Activated CD4-positive, alpha-beta T cell treated with anti-CD3 and anti-CD28 coated beads for 1 hour (primary cell): ENCODE results near the gene CORO7.

Source experiments
- DNase-seq: peaks from one replicate; pipeline ENCODE4 v3.0.0-alpha.2; 2020

Gene CORO7

GRCh38 chr16:4370570-4371356 is 45.6 kb downstream of the CORO7 start:
- DNase-seq: no peak

GRCh38 chr16:4370151-4370550 is 46.2 kb downstream of the CORO7 start:
- DNase-seq: no peak

- DNase-seq: no peak
These were observed 47.2 kb downstream of the CORO7 start for GRCh38 chr16:4369007-4369733.

- no peak for DNase-seq
These were observed 49.0 kb downstream of the CORO7 start for GRCh38 chr16:4367393-4367856.

- no peak for DNase-seq
These were observed 50.4 kb downstream of the CORO7 start for GRCh38 chr16:4366016-4366415.

- no peak for DNase-seq
These were observed 50.8 kb downstream of the CORO7 start for GRCh38 chr16:4365615-4366014.

- DNase-seq: no peak
These were observed 51.4 kb downstream of the CORO7 start for GRCh38 chr16:4365014-4365406.

- DNase-seq: no peak
These were observed 52.0 kb downstream of the CORO7 start for GRCh38 chr16:4364196-4365013.

- DNase-seq: no peak
These were observed 53.8 kb downstream of the CORO7 start for GRCh38 chr16:4362476-4363135.

GRCh38 chr16:4361944-4362311 is 54.5 kb downstream of the CORO7 start:
- no peak for DNase-seq

GRCh38 chr16:4361033-4361943 is 55.1 kb downstream of the CORO7 start:
- DNase-seq: no peak

- DNase-seq: no peak
These were observed 55.8 kb downstream of the CORO7 start for GRCh38 chr16:4360538-4361021.

- DNase-seq: no peak
These were observed 56.5 kb downstream of the CORO7 start for GRCh38 chr16:4359914-4360313.

- DNase-seq: peak; percentile 50
These were observed 57.4 kb downstream of the CORO7 start for GRCh38 chr16:4358831-4359561.

- DNase-seq: no peak
These were observed 58.2 kb downstream of the CORO7 start for GRCh38 chr16:4358236-4358635.

GRCh38 chr16:4356820-4357219 is 59.6 kb downstream of the CORO7 start:
- no peak for DNase-seq

- no peak for DNase-seq
These were observed 61.6 kb downstream of the CORO7 start for GRCh38 chr16:4354512-4355409.

GRCh38 chr16:4353675-4354074 is 62.7 kb downstream of the CORO7 start:
- no peak for DNase-seq

GRCh38 chr16:4352843-4353242 is 63.6 kb downstream of the CORO7 start:
- DNase-seq: no peak

- DNase-seq: no peak
These were observed 64.5 kb downstream of the CORO7 start for GRCh38 chr16:4351880-4352279.
